WTC11 (cell line): ENCODE measurements around the gene SECISBP2L. TPM values are rescaled to one million over a fixed set of nuclear protein-coding genes. Genes with fewer than 3 reads are reported as not detected.
A peak's percentile ranks its signal among the peaks of the same experiment; 100 is the strongest.

Experiments used
- ATAC-seq: fragments of 200-7000 bp; cut with Tn5 transposase; 2 replicates; pipeline ENCODE4 v1.10.0; 2021; ENCODE audit warnings: mild to moderate bottlenecking, moderate library complexity
- Bru-seq: library from RNA; stranded (reverse); fragments of 400-500 nt; gene quantifications from one replicate; lab custom pipeline; 2021; lab: Mats Ljungman, UMichigan
- CTCF ChIA-PET: fragments of 300-600 bp; sonication (Branson Sonifier 250); formaldehyde crosslinking; loops from one replicate; lab custom pipeline; 2021; ENCODE audit warnings: antibody characterized with exemption; lab: Charles Lee
- POLR2A ChIA-PET: fragments of 350-600 bp; sonication (Branson Sonifier 250); formaldehyde crosslinking; loops from one replicate; lab custom pipeline; 2021; ENCODE audit warnings: antibody characterized with exemption; lab: Charles Lee
- DNase-seq: peaks from one replicate; pipeline ENCODE4 v3.0.0; 2021; ENCODE audit warnings: low spot score
- H3K27ac Mint-ChIP-seq: 2 replicates; pipeline ENCODE4 v1.8.0; 2021; ENCODE audit warnings: mixed read lengths
- H3K27me3 Mint-ChIP-seq: 2 replicates; pipeline ENCODE4 v1.8.0; 2021; ENCODE audit warnings: low read depth, mild to moderate bottlenecking, moderate library complexity, mixed read lengths
- H3K36me3 Mint-ChIP-seq: 2 replicates; pipeline ENCODE4 v1.8.0; 2021; ENCODE audit warnings: mixed read lengths
- H3K4me1 Mint-ChIP-seq: 2 replicates; pipeline ENCODE4 v1.8.0; 2022; ENCODE audit warnings: mixed read lengths
- H3K4me3 Mint-ChIP-seq: 2 replicates; pipeline ENCODE4 v1.8.0; 2021; ENCODE audit warnings: mild to moderate bottlenecking, moderate library complexity, mixed read lengths
- H3K9me3 Mint-ChIP-seq: 2 replicates; pipeline ENCODE4 v1.8.0; 2021; ENCODE audit warnings: mixed read lengths
- CREB1 ChIP-seq: sonication (generic); formaldehyde crosslinking; IDR thresholded peaks from 2 replicates; pipeline ENCODE4 v1.8.0; 2023; ENCODE audit warnings: mild to moderate bottlenecking, missing genetic modification reagents
- CREM ChIP-seq: sonication (generic); formaldehyde crosslinking; IDR thresholded peaks from 2 replicates; pipeline ENCODE4 v1.8.1; 2022; ENCODE audit warnings: mild to moderate bottlenecking, missing genetic modification reagents, moderate library complexity
- ESRRA ChIP-seq: sonication (generic); formaldehyde crosslinking; IDR thresholded peaks from 2 replicates; pipeline ENCODE4 v1.8.1; 2022; ENCODE audit warnings: mild to moderate bottlenecking, missing genetic modification reagents, borderline replicate concordance
- ETV6 ChIP-seq: sonication (generic); formaldehyde crosslinking; IDR thresholded peaks from 2 replicates; pipeline ENCODE4 v1.8.1; 2022; ENCODE audit warnings: mild to moderate bottlenecking, missing genetic modification reagents
- FOXK1 ChIP-seq: sonication (generic); formaldehyde crosslinking; IDR thresholded peaks from 2 replicates; pipeline ENCODE4 v1.8.0; 2022; ENCODE audit warnings: mild to moderate bottlenecking, moderate library complexity, missing genetic modification reagents
- FOXP4 ChIP-seq: sonication (generic); formaldehyde crosslinking; IDR thresholded peaks from 2 replicates; pipeline ENCODE4 v1.8.0; 2022; ENCODE audit warnings: mild to moderate bottlenecking, missing genetic modification reagents
- GTF2I ChIP-seq: fragments of 250-450 bp; sonication (Bioruptor Pico); conservative IDR thresholded peaks from 2 replicates; pipeline ENCODE4 v1.4.0; 2021; ENCODE audit warnings: mild to moderate bottlenecking
- HMGA2 ChIP-seq: fragments of 250-450 bp; sonication (Bioruptor Pico); IDR thresholded peaks from 2 replicates; pipeline ENCODE4 v1.4.0; 2021; ENCODE audit warnings: mild to moderate bottlenecking, moderate library complexity
- KAT7 ChIP-seq: sonication (generic); formaldehyde crosslinking; IDR thresholded peaks from 2 replicates; pipeline ENCODE4 v1.8.1; 2023; ENCODE audit warnings: missing genetic modification reagents, mild to moderate bottlenecking, borderline replicate concordance
- MAX ChIP-seq: sonication (generic); formaldehyde crosslinking; IDR thresholded peaks from 2 replicates; pipeline ENCODE4 v1.8.0; 2022; ENCODE audit warnings: mild to moderate bottlenecking, missing genetic modification reagents
- NFATC4 ChIP-seq: fragments of 250-450 bp; sonication (Bioruptor Pico); IDR thresholded peaks from 2 replicates; pipeline ENCODE4 v1.9.0; 2021; ENCODE audit warnings: mild to moderate bottlenecking
- OVOL2 ChIP-seq: fragments of 250-450 bp; sonication (Bioruptor Pico); IDR thresholded peaks from 2 replicates; pipeline ENCODE4 v1.9.0; 2021; ENCODE audit warnings: mild to moderate bottlenecking, borderline replicate concordance
- RELA ChIP-seq: sonication (generic); formaldehyde crosslinking; IDR thresholded peaks from 2 replicates; pipeline ENCODE4 v1.8.1; 2022; ENCODE audit warnings: missing genetic modification reagents, mild to moderate bottlenecking, borderline replicate concordance
- USF2 ChIP-seq: sonication (generic); formaldehyde crosslinking; IDR thresholded peaks from 2 replicates; pipeline ENCODE4 v1.8.1; 2023; ENCODE audit warnings: mild to moderate bottlenecking, missing genetic modification reagents, moderate library complexity
- ZNF281 ChIP-seq: sonication (generic); formaldehyde crosslinking; IDR thresholded peaks from 2 replicates; pipeline ENCODE4 v1.8.0; 2023; ENCODE audit warnings: mild to moderate bottlenecking, missing genetic modification reagents
- ZNF317 ChIP-seq: sonication (generic); formaldehyde crosslinking; IDR thresholded peaks from 2 replicates; pipeline ENCODE4 v1.8.1; 2023; ENCODE audit warnings: low read depth, mild to moderate bottlenecking, moderate library complexity, missing genetic modification reagents, borderline replicate concordance
- long read RNA-seq, 3 experiments: library from RNA in 1 of 3; library from capped mRNA in 1 of 3; library from polyadenylated mRNA in 1 of 3; unstranded in 2 of 3; stranded (forward) in 1 of 3; transcript quantifications; one replicate each; pipeline ENCODE4 v2.0.0, GENCODE V29; 2021
- total RNA-seq: library from RNA; stranded (reverse); gene quantifications from 3 replicates; pipeline ENCODE4 v1.2.3, GENCODE V29; 2021
- TF ChIP-seq, protein P1 (sequence below): sonication (generic); formaldehyde crosslinking; IDR thresholded peaks from 2 replicates; pipeline ENCODE4 v1.8.0; 2022; ENCODE audit warnings: missing genetic modification reagents
- TF ChIP-seq, protein P2 (sequence below): fragments of 250-450 bp; sonication (Bioruptor Pico); IDR thresholded peaks from 2 replicates; pipeline ENCODE4 v1.8.0; 2021; ENCODE audit warnings: mild to moderate bottlenecking
- TF ChIP-seq, protein P3 (sequence below): sonication (generic); formaldehyde crosslinking; IDR thresholded peaks from 2 replicates; pipeline ENCODE4 v1.8.1; 2023; ENCODE audit warnings: mild to moderate bottlenecking, moderate library complexity, missing genetic modification reagents

Gene SECISBP2L
- 28.4 to 30.5 TPM (median 30.4 TPM) in 3 replicates for total RNA-seq
- Bru-seq, nascent RNA, result percentile 83 among the genes with signal in this experiment
- long read RNA-seq, experiment 1, partial matches to known transcripts, result 4 of 21 reads
- long read RNA-seq, experiment 1, other reads (novel, unspliced or antisense), result 17 of 21 reads
- long read RNA-seq, experiment 2, full-length matches to known transcripts, result 4 of 25 reads
- long read RNA-seq, experiment 2, partial matches to known transcripts, result 3 of 25 reads
- long read RNA-seq, experiment 2, other reads (novel, unspliced or antisense), result 18 of 25 reads
- long read RNA-seq, experiment 3, partial matches to known transcripts, result 7 of 7 reads
- long read RNA-seq, experiment 3, other reads (novel, unspliced or antisense), result 0 of 7 reads

DNA sequence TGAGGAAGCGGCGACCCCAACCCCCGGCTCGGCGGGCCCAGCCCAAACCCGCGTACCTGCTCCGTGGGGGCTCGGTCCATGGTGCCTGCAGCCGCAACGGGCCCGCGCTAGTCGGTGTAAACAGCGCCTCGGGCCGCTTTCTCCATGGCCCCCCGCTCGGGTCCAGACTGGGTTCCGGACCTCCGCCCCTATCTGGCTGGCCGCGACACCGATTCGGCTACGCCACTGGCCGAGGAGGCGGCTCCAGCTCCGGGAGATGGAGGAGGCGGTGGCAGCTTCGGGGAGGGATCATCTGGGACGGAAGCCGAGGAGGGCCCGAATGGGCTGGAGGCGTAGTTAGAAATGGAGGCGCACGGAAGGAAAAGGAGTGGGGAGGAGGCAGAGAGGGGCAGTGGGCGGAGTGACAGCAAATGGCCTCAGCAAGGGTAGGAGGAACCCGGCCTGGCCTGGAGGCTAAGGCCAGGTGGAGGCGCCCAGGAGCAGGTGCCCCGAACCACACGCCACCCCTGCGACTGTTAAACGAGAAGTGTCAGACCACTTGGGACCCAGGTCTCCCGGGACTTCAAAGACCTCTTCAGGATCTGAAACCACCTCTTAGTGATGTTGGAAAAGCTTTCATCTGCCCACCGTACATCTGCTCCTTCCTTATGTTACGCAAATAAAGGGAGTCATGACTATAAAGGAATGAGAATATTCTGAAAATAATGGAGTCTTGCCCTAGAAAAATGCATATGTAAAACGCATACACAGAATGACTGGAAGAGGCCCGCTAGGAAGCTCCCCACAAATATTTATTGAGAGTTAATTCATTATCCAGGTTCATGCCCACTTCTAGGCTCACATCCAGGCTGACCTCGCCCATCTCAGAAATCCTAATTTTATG, at the start of gene SECISBP2L:
TSS of gene SECISBP2L (minus strand) at position 227 of the 883 bp plus-strand sequence. CDS start at position 80, 147 bp downstream.
- Mint-ChIP-seq H3K4me1 (peaks cover 17% of the 10 kb centered on the region), H3K4me3 (peak within 1 kb of the TSS; percentile 96), H3K36me3 (no peaks in the 10 kb centered on the region), H3K9me3 (peaks cover 11% of the 10 kb centered on the region), H3K27me3 (no peaks in the 10 kb centered on the region; the same call in 1 of the 2 replicates), H3K27ac (peak within 1 kb of the TSS; percentile 85)
- ATAC-seq (peak; percentile 99), DNase-seq (peak; percentile 95)
- ChIA-PET POLR2A (interaction anchor here (0.6 to 1.2 kb wide), 3 partner anchors 9 to 107 kb away, joined by 3 read pairs; no protein-coding TSS in a partner anchor), CTCF (interaction anchor here (0.9 to 2.2 kb wide), 4 partner anchors 12 to 168 kb away, joined by 3 to 11 read pairs (median 3); partner anchors contain the start of gene EID1)
- peak; percentile 26; the same call in 1 of the 2 replicates for TF ChIP-seq HMGA2 (CRISPR knock-in tag)
- peak; percentile 88 for TF ChIP-seq FOXK1
- no peak for TF ChIP-seq NFATC4 (CRISPR knock-in tag)
- TF ChIP-seq, protein P1, sequence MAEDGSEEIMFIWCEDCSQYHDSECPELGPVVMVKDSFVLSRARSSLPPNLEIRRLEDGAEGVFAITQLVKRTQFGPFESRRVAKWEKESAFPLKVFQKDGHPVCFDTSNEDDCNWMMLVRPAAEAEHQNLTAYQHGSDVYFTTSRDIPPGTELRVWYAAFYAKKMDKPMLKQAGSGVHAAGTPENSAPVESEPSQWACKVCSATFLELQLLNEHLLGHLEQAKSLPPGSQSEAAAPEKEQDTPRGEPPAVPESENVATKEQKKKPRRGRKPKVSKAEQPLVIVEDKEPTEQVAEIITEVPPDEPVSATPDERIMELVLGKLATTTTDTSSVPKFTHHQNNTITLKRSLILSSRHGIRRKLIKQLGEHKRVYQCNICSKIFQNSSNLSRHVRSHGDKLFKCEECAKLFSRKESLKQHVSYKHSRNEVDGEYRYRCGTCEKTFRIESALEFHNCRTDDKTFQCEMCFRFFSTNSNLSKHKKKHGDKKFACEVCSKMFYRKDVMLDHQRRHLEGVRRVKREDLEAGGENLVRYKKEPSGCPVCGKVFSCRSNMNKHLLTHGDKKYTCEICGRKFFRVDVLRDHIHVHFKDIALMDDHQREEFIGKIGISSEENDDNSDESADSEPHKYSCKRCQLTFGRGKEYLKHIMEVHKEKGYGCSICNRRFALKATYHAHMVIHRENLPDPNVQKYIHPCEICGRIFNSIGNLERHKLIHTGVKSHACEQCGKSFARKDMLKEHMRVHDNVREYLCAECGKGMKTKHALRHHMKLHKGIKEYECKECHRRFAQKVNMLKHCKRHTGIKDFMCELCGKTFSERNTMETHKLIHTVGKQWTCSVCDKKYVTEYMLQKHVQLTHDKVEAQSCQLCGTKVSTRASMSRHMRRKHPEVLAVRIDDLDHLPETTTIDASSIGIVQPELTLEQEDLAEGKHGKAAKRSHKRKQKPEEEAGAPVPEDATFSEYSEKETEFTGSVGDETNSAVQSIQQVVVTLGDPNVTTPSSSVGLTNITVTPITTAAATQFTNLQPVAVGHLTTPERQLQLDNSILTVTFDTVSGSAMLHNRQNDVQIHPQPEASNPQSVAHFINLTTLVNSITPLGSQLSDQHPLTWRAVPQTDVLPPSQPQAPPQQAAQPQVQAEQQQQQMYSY (CRISPR knock-in tag), result no peak
- TF ChIP-seq OVOL2 (CRISPR knock-in tag), result no peak
- peak; percentile 75 for TF ChIP-seq MAX (CRISPR knock-in tag)
- no peak; the same call in 1 of the 2 replicates for TF ChIP-seq ETV6 (CRISPR knock-in tag)
- TF ChIP-seq GTF2I (CRISPR knock-in tag), result no peak
- TF ChIP-seq USF2 (CRISPR knock-in tag), result 0 out of 2 replicates have a peak, but pooled peaks have one; percentile 48
- TF ChIP-seq ESRRA (CRISPR knock-in tag), result 0 out of 2 replicates have a peak, but pooled peaks have one; percentile 41
- peak; percentile 79 for TF ChIP-seq KAT7 (CRISPR knock-in tag)
- no peak for TF ChIP-seq ZNF317
- TF ChIP-seq, protein P2, sequence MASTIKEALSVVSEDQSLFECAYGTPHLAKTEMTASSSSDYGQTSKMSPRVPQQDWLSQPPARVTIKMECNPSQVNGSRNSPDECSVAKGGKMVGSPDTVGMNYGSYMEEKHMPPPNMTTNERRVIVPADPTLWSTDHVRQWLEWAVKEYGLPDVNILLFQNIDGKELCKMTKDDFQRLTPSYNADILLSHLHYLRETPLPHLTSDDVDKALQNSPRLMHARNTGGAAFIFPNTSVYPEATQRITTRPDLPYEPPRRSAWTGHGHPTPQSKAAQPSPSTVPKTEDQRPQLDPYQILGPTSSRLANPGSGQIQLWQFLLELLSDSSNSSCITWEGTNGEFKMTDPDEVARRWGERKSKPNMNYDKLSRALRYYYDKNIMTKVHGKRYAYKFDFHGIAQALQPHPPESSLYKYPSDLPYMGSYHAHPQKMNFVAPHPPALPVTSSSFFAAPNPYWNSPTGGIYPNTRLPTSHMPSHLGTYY (CRISPR knock-in tag), result peak; percentile 8; the same call in 1 of the 2 replicates
- 0 out of 2 replicates have a peak, but pooled peaks have one; percentile 26 for TF ChIP-seq CREB1 (CRISPR knock-in tag)
- TF ChIP-seq, protein P3, sequence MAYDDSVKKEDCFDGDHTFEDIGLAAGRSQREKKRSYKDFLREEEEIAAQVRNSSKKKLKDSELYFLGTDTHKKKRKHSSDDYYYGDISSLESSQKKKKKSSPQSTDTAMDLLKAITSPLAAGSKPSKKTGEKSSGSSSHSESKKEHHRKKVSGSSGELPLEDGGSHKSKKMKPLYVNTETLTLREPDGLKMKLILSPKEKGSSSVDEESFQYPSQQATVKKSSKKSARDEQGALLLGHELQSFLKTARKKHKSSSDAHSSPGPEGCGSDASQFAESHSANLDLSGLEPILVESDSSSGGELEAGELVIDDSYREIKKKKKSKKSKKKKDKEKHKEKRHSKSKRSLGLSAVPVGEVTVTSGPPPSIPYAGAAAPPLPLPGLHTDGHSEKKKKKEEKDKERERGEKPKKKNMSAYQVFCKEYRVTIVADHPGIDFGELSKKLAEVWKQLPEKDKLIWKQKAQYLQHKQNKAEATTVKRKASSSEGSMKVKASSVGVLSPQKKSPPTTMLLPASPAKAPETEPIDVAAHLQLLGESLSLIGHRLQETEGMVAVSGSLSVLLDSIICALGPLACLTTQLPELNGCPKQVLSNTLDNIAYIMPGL (CRISPR knock-in tag), result peak; percentile 87; the same call in 1 of the 2 replicates
- peak; percentile 64; the same call in 1 of the 2 replicates for TF ChIP-seq CREM (CRISPR knock-in tag)
- no peak for TF ChIP-seq ZNF281 (CRISPR knock-in tag)
- no peak for TF ChIP-seq FOXP4 (CRISPR knock-in tag)
- peak; percentile 44; the same call in 1 of the 2 replicates for TF ChIP-seq RELA
